Stimulated activated naive CD8-positive, alpha-beta T cell treated with anti-CD3 and anti-CD28 coated beads, Interleukin-15, amount 100 ng/mL, for 72 hours (primary cell): ENCODE data around the gene CCAR1.
A peak's percentile ranks its signal among the peaks of the same experiment; 100 is the strongest.
"Not testable (repeated sequence)": the region's sequence is repeated elsewhere in the genome, so short reads cannot be mapped to it uniquely, and the experiment has no call there.

ENCODE experiments used
- ATAC-seq: fragments of 150-1000 bp; cut with Tn5 transposase; 2 replicates; pipeline ENCODE4 v1.10.0; 2021; ENCODE audit warnings: mild to moderate bottlenecking, moderate library complexity
- DNase-seq, 2 donors: peaks; one replicate each; pipeline ENCODE4 v3.0.0; 2021 to 2022
- H3K27ac Mint-ChIP-seq, 2 donors: one replicate each; pipeline ENCODE4 v1.8.0; 2022; ENCODE audit warnings: mild to moderate bottlenecking in 2 of 2, mixed read lengths in 2 of 2, moderate library complexity in 2 of 2
- H3K27me3 Mint-ChIP-seq: one replicate; pipeline ENCODE4 v1.8.0; 2022; ENCODE audit warnings: mixed read lengths
- H3K4me1 Mint-ChIP-seq: one replicate; pipeline ENCODE4 v1.8.0; 2022; ENCODE audit warnings: mild to moderate bottlenecking, mixed read lengths
- H3K4me3 Mint-ChIP-seq, 2 donors: one replicate each; pipeline ENCODE4 v1.8.0; 2022; ENCODE audit warnings: mild to moderate bottlenecking in 2 of 2, mixed read lengths in 2 of 2, moderate library complexity in 1 of 2
- H3K9me3 Mint-ChIP-seq, 2 donors: one replicate each; pipeline ENCODE4 v1.8.0; 2022; ENCODE audit warnings: mixed read lengths in 2 of 2

Gene CCAR1

DNA sequence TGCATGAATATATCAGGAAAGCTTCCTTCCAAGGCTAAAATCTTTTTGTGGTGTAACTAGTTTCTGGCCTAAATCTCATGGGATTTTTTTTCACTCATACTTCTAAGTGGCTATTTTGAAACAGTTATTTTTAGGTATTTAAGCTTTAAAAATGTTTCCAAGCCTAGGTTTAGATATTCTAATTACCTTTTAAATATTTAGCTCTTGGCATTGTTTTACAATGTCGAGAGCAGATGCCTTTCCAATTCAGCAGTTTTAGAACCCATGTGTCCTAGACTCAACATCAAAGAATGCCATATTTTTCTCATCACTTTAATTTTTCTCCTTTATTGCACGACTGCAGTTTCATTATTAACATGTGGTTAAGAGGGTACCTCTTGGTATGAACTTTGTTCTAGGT is 79.2 kb downstream of the CCAR1 start:
- no peak for DNase-seq
- no peaks in the 10 kb centered on the region for H3K4me1 Mint-ChIP-seq

DNA sequence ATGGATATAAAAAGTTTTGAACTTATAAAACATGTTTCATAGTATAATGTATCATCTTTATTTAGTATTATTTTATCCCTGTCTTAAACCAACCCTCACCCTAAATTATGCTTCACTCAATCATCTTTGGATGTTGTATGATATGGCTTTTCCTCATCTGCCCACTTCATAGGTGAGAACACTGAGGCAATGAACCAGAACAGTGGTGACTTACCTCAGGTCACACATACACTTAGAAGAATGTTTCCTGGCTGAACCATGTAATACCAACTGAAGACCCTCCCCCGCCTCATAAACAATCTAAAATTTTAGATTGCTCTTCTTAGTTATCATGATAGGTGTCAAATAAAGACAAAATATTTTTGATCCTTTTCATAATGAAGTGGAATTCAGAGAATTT is 83.7 kb downstream of the CCAR1 start:
- H3K9me3 Mint-ChIP-seq, result no peaks in the 10 kb centered on the region
- ATAC-seq, result no peak
- H3K27me3 Mint-ChIP-seq, result no peaks in the 10 kb centered on the region
- no peaks in the 10 kb centered on the region for H3K4me1 Mint-ChIP-seq
- H3K27ac Mint-ChIP-seq, result no peak overlapping the region
- H3K4me3 Mint-ChIP-seq, result no peak overlapping the region
- DNase-seq, result no peak

More for the DNA sequence above, 79.2 kb downstream of the CCAR1 start:
- ATAC-seq, result no peak
- Mint-ChIP-seq H3K27me3 (no peaks in the 10 kb centered on the region), H3K4me3 (no peak overlapping the region), H3K27ac (no peak overlapping the region), H3K9me3 (no peaks in the 10 kb centered on the region)

DNA sequence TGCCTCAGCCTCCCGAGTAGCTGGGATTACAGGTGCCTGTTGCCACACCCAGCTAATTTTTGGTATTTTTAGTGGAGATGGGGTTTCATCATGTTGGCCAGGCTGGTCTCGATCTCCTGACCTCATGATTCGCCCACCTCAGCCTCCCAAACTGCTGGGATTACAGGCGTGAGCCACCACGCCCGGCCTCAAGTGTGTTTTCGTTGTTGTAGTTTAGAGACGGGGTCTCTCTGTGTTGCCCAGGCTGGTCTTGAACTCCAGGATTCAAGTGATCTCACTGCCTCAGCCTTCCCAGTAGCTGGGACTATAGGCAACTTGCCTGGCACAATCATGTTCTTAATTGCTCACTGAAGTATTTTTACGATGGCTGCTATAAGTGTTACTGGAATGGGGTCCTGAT is 89.8 kb downstream of the CCAR1 start:
- DNase-seq, ATAC-seq, H3K4me3 Mint-ChIP-seq, H3K4me1 Mint-ChIP-seq, H3K27me3 Mint-ChIP-seq, H3K27ac Mint-ChIP-seq, H3K9me3 Mint-ChIP-seq: not testable (repeated sequence)

DNA sequence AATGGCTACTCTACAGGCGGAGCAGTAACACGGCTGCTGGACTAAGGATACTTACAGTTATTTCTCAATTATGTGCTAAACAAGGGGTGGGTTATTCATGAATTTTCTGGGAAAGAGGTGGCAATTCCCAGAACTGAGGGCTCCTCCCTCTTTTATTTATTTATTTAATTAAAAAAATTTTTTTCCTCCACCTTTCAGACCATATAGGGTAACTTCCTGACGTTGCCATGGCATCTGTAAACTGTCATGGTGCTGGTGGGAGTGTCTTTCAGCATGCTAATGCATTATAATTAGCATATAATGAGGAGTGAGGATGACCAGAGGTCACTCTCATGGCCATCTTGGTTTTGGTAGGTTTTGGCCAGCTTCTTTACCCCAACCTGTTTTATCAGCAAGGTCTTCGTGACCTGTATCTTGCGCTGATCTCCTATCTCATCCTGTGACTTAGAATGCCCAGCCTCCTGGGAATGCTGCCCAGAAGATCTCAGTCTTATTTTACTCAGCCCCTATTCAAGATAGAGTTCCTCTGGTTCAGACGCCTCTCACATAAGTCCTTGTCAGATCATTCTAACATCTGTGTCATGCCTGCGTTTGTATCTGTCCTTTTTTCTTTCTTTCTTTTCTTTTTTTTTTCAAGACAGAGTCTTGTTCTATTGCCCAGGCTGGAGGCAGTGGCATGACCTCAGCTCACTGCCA is 90.4 kb downstream of the CCAR1 start:
- ATAC-seq (no peak), DNase-seq (no peak)
- Mint-ChIP-seq H3K9me3 (no peaks in the 10 kb centered on the region), H3K4me3 (no peak overlapping the region), H3K4me1 (no peaks in the 10 kb centered on the region), H3K27ac (no peak overlapping the region), H3K27me3 (no peaks in the 10 kb centered on the region)

DNA sequence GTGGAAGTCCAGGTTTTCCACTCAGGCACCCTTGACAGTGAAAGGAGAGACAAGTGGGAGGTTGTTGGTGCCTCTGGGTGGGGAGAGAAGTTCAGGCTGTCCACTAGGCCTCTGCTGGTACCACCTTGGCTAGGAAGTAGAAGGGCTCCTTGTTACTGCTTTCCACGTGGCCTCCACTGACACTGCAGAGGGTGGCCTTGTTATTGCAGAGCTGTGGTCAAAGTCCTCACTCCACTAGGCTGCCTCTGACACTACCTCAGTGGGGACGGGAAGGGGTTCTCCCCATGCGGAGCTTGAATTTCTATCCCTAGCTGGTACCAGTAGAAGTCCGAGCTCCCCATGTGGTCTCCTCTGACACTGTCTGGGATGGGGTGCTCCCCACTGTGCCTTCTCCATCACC is 91.4 kb downstream of the CCAR1 start:
- H3K9me3 Mint-ChIP-seq, result no peaks in the 10 kb centered on the region
- no peak overlapping the region for H3K27ac Mint-ChIP-seq
- no peak overlapping the region for H3K4me3 Mint-ChIP-seq
- no peaks in the 10 kb centered on the region for H3K27me3 Mint-ChIP-seq
- H3K4me1 Mint-ChIP-seq, result no peaks in the 10 kb centered on the region
- no peak for ATAC-seq
- no peak for DNase-seq

DNA sequence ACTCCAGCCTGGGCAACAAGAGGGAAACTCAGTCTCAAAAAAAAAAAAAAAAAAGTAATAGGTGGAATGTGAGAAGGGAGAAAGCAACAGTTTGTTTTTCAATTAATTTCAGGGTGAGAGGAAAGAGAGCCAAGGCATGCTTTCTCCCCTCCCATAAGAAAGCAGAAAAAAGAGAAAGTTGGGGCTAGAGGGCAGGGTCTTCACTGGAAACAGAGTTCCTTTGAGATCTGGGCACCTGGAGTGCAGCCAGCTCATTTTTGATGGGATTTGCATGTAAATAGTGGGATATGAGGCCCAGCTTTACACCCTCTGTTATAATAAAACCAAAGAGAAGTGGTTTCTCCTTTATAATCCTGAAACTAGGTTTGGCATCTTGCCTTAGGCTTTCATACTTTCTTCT is 92.5 kb downstream of the CCAR1 start:
- Mint-ChIP-seq H3K4me1 (no peaks in the 10 kb centered on the region), H3K9me3 (no peaks in the 10 kb centered on the region), H3K4me3 (no peak overlapping the region), H3K27me3 (no peaks in the 10 kb centered on the region), H3K27ac (no peak overlapping the region)
- no peak for DNase-seq
- no peak for ATAC-seq

DNA sequence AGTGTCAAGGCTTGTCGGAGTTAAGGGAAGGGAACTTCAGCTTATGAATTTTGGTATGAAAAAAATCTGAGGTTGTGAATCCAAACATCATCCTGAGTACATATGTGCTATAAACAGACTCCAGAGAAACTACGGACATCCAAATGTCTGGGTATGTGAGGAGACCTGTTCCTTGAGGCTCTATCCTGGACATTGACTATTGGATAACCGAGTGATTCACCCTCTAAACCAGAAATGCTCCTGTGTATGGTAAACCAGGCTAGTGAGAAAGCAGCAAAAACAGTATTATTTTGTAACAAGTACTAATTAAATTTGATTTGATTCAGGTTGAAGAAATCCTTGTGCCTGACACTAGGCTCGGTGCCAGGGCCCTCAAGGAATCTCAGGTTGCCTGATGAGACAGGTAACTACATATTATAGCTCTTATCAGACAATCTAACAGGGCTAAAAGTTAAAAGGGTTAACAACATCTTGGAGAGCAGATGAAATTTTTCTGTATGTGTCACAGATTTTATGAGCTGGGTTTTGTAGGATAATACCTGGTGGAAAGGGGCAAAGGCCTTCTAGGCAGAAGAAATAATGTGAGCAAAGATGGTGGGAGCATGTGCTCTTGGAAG is 95.9 kb downstream of the CCAR1 start:
- DNase-seq, result no peak
- Mint-ChIP-seq H3K27ac (no peak overlapping the region), H3K4me1 (no peaks in the 10 kb centered on the region), H3K4me3 (no peak overlapping the region), H3K27me3 (no peaks in the 10 kb centered on the region), H3K9me3 (no peaks in the 10 kb centered on the region)
- no peak for ATAC-seq

DNA sequence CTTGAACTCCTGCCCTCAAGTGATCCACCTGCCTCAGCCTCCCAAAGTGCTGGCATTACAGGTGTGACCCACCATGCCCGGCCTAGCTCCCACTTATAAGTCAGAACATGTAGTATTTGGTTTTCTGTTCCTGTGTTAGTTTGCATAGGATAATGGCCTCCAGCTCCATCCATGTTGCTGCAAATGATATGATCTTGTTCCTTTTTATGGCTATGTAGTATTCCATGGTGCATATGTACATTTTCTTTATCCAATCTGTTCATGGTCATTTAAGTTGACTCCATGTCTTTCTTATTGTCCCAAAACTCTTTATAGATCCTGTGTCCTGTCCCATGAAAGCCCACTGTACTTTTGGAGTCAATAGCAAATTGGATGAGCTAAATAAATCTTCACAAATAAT is 99.3 kb downstream of the CCAR1 start:
- not testable (repeated sequence) for H3K4me3 Mint-ChIP-seq, DNase-seq, H3K4me1 Mint-ChIP-seq, H3K27me3 Mint-ChIP-seq, ATAC-seq, H3K9me3 Mint-ChIP-seq
- H3K27ac Mint-ChIP-seq, result peak overlapping the region in 1 of 2 donors; percentile 47

DNA sequence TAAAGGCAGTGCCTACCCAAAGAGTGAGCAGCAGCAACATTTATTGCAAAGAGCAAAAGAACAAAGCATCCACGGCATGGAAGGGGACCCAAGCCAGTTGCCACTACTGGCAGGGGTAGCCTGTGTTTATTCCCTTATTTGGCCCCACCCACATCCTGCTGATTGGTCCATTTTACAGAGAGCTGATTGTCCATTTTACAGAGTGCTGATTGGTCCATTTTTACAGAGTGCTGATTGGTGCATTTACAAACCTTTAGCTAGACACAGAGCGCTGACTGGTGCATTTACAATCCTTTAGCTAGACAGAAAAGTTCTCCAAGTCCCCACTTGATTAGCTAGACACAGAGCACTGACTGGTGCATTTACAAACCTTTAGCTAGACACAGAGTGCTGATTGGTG is 101.6 kb downstream of the CCAR1 start:
- not testable (repeated sequence) for H3K27me3 Mint-ChIP-seq, ATAC-seq, H3K27ac Mint-ChIP-seq, H3K4me3 Mint-ChIP-seq, DNase-seq, H3K9me3 Mint-ChIP-seq
- peaks cover 10% of the 10 kb centered on the region for H3K4me1 Mint-ChIP-seq

DNA sequence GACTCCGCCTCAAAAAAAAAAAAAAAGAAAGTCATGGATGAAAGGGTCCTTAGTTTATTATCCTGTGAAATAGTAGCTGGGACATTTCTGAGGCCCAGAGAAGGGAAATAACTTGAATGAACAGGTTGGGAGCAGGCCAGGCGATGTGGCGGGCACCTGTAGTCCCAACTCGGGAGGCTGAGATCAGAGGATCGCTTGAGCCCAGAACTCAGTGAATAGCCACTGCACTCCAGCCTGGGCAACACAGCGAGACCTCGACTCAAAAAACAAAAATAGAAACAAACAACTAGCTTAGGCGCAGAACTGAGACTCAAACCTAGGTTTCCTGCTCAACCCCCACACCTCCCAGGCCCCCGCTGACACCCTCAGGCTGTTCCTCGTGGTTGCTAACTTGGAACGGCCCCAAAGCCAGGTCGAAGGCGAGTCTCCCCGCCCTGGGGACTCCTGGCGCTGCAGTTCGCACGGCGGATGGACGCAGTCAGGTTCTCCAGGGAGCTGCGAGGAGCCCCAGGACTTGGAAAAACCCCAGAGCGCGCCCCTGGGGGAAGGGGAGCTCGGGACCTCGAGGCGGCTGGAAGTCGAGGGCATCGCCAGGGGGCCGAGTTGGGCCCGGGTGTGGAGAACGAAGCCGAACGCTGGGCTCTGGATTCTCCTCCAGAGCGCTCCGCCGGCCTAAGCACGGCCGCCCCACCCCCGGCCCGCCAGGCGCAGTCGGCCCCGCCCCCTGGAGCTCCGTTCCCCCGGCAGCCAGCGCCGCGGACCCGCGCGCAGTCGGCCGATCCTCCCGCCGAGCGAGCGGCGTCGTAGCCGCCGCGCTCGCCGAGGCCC is 105.9 kb downstream of the CCAR1 start, which contains the start of gene STOX1:
Gene STOX1, plus strand, starts transcription at position 768 of the 828 bp plus-strand sequence. CDS start 93 bp downstream, outside the sequence.
- Mint-ChIP-seq H3K27me3 (peaks cover 9% of the 10 kb centered on the region), H3K27ac (peak within 1 kb of the TSS in 1 of 2 donors; percentile 34), H3K4me3 (peak within 1 kb of the TSS; percentile 80 to 89), H3K9me3 (no peaks in the 10 kb centered on the region), H3K4me1 (peaks cover 26% of the 10 kb centered on the region)
- peak; percentile 86 for ATAC-seq
- DNase-seq, result peak; percentile 59 to 70

DNA sequence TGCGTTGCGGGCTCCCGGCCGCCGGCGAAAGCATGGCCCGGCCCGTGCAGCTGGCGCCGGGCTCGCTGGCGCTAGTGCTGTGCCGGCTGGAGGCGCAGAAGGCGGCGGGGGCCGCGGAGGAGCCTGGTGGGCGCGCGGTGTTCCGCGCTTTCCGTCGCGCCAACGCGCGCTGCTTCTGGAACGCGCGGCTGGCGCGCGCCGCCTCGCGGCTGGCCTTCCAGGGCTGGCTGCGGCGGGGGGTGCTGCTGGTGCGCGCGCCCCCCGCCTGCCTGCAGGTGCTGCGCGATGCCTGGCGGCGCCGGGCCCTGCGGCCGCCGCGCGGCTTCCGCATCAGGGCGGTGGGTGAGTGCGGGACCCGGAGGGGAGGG is 106.5 kb downstream of the CCAR1 start:
- H3K27me3 Mint-ChIP-seq, H3K9me3 Mint-ChIP-seq, DNase-seq, H3K27ac Mint-ChIP-seq: not testable (repeated sequence)
- Mint-ChIP-seq H3K4me3 (peak overlapping the region; percentile 80 to 89), H3K4me1 (peaks cover 26% of the 10 kb centered on the region)
- peak; percentile 62 for ATAC-seq

DNA sequence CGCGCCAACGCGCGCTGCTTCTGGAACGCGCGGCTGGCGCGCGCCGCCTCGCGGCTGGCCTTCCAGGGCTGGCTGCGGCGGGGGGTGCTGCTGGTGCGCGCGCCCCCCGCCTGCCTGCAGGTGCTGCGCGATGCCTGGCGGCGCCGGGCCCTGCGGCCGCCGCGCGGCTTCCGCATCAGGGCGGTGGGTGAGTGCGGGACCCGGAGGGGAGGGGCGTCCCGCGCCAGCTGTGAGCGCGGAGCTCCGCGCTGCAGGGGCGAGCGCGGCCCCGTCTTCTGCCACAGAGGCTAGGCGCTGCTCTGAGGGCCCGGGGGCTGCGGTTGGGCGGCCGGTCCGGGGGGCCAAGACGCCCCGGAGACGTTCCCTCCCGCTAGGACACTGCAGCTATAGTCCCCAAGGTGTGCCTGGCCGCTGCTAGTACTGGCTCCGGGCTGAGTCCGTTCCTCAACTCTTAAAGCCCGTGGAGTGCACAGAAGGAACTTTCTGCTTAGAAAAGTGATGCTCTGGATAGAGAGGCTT is 107.1 kb downstream of the CCAR1 start:
- DNase-seq, result peak in 1 of 2 donors; percentile 19
- H3K9me3 Mint-ChIP-seq, H3K27me3 Mint-ChIP-seq, H3K27ac Mint-ChIP-seq: not testable (repeated sequence)
- Mint-ChIP-seq H3K4me3 (peak overlapping the region; percentile 26 to 56), H3K4me1 (peaks cover 26% of the 10 kb centered on the region)
- ATAC-seq, result peak; percentile 63

DNA sequence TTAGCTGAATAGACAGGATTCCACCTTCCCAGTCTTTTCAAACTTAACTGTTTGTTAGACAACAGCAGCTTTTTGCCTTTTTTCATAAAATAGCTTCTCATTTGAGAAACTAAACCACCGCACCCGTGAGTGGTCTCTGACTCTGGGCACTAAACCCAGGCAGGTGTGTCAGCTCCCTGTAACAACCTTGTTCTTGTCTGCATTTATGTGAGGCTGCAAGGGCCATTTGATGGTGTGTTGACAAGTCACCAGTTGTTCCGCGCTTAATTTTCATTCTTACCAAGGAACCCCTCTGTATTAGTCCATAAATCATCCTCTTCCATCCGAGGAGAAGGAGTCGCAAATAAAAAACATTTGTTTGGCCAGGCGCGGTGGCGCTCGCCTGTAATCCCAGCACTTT is 107.8 kb downstream of the CCAR1 start:
- H3K4me3 Mint-ChIP-seq, result peak overlapping the region in 1 of 2 donors; percentile 41
- H3K9me3 Mint-ChIP-seq, result no peaks in the 10 kb centered on the region
- DNase-seq (no peak), ATAC-seq (no peak)
- H3K4me1 Mint-ChIP-seq, result peaks cover 26% of the 10 kb centered on the region
- no peak overlapping the region for H3K27ac Mint-ChIP-seq
- H3K27me3 Mint-ChIP-seq, result peaks cover 9% of the 10 kb centered on the region

DNA sequence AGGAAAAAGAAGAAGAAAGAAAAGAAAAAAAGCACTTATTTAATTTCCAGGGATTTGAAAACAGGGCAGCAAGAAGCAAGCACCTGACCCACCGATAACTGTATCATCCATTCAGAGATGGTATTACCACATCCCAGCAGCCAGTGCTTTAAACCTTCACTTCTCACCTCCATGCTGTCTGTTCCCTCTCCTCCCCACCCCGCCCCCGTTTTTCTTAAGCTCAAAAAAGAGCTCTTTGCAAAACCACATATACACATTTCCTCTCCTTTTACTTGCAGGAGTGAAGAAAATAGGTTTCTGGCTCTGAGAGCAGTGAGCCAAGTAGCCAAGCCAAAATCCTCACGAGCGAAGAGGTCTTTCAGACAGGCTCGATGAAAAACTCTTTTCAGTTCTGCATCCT is 108.5 kb downstream of the CCAR1 start:
- H3K9me3 Mint-ChIP-seq, result no peaks in the 10 kb centered on the region
- H3K4me1 Mint-ChIP-seq, result peaks cover 26% of the 10 kb centered on the region
- peak overlapping the region in 1 of 2 donors; percentile 5 for H3K4me3 Mint-ChIP-seq
- H3K27me3 Mint-ChIP-seq, result peaks cover 9% of the 10 kb centered on the region
- no peak overlapping the region for H3K27ac Mint-ChIP-seq
- DNase-seq, result no peak
- ATAC-seq, result no peak

DNA sequence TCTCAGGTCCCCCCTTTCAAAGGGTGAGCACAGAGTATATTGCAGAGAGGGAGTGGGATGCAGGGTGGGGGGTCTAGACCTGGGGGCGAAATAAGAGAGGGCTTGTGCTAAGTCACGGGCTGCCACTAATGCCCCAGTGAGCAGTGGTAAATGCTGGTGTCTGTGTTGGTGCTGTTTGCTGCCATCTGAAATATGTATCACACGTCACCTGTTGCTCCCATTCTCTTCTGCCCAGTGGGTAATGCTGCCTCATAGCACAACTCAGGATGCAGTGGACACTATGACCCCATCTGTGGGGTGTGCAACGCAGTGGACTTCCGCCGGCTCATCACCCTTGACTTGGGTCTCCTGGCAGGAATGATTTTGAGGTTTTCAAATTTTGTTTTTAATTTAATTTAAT is 108.9 kb downstream of the CCAR1 start:
- ATAC-seq, result no peak
- no peak overlapping the region for H3K4me3 Mint-ChIP-seq
- DNase-seq, result no peak
- H3K9me3 Mint-ChIP-seq, result no peaks in the 10 kb centered on the region
- H3K27me3 Mint-ChIP-seq, result peaks cover 9% of the 10 kb centered on the region
- H3K27ac Mint-ChIP-seq, result no peak overlapping the region
- H3K4me1 Mint-ChIP-seq, result peaks cover 26% of the 10 kb centered on the region

DNA sequence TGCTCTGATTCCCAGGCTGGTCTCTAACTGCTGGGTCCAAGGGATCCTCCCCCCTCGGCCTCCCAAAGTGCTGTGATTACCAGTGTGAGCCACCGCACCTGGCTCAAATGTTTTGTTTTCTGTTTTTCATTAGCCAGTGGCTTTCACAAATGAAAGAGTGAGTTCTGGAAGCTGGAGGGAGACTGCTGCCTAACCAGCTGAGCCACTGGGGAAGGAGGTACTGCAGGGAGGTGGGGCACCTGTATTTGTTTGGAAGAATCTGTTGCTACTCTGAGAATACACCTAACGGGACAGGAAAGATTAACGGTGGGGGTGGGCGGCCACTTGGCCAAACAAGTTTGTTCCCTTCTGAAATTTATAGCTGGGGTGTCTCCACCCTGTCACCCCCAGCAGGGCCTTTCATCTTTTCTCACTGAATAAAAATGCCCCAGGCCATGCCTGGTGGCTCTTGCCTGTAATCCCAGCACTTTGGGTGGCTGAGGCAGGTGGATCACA is 111.0 kb downstream of the CCAR1 start:
- no peak overlapping the region for H3K4me3 Mint-ChIP-seq
- no peaks in the 10 kb centered on the region for H3K27me3 Mint-ChIP-seq
- H3K4me1 Mint-ChIP-seq, result peaks cover 15% of the 10 kb centered on the region
- ATAC-seq, result no peak
- H3K9me3 Mint-ChIP-seq, result no peaks in the 10 kb centered on the region
- H3K27ac Mint-ChIP-seq, result no peak overlapping the region
- DNase-seq, result no peak
